Fibroblast of pulmonary artery (primary cell): Measurements from ENCODE around the gene PHF21B.

Experiments
- DNase-seq: peaks from one replicate; pipeline ENCODE4 v3.0.0-alpha.2; 2010; ENCODE audit warnings: low read depth
- H3K4me3 ChIP-seq: replicated peaks from 2 replicates; pipeline ENCODE4 v1.5.1; 2011; ENCODE audit warnings: low read depth, mild to moderate bottlenecking, control low read depth, low read length, moderate library complexity
- CTCF ChIP-seq: IDR thresholded peaks from 2 replicates; pipeline ENCODE4 v1.5.1; 2011; ENCODE audit warnings: mild to moderate bottlenecking, control low read depth, low read length, inconsistent platforms; ENCODE audit errors: missing control alignments

PHF21B gene

GRCh38 chr22:44839061-44839460 lies 170.7 kb downstream of the PHF21B start:
- no peak for TF ChIP-seq CTCF
- no peak overlapping the region for H3K4me3 ChIP-seq
- no peak for DNase-seq

GRCh38 chr22:44838316-44839016 lies 171.3 kb downstream of the PHF21B start:
- no peak for TF ChIP-seq CTCF
- no peak overlapping the region for H3K4me3 ChIP-seq

GRCh38 chr22:44837481-44837880 lies 172.3 kb downstream of the PHF21B start:
- TF ChIP-seq CTCF = no peak
- H3K4me3 ChIP-seq = no peak overlapping the region
- no peak for DNase-seq

More at GRCh38 chr22:44838316-44839016, 171.3 kb downstream of the PHF21B start:
- DNase-seq = no peak

GRCh38 chr22:44834065-44834464 lies 175.7 kb downstream of the PHF21B start:
- TF ChIP-seq CTCF = no peak
- no peak overlapping the region for H3K4me3 ChIP-seq
- no peak for DNase-seq

- no peak for DNase-seq
- H3K4me3 ChIP-seq = no peak overlapping the region
- TF ChIP-seq CTCF = no peak
These were observed 177.9 kb downstream of the PHF21B start for GRCh38 chr22:44831885-44832284.
